ENCODE results near the gene TMEM151A.
"Not testable (repeated sequence)": the region's sequence is repeated elsewhere in the genome, so short reads cannot be mapped to it uniquely, and the experiment has no call there.

Gene TMEM151A

GRCh38 chr11:66320289-66320688 is 28.6 kb downstream of the TMEM151A start:
- not testable (repeated sequence) for DNase-seq (ENCODE audit: low read depth in 1 of 2, low spot score in 1 of 2)

- not testable (repeated sequence) for DNase-seq (ENCODE audit: low read depth in 1 of 2, low spot score in 1 of 2)
Measured at GRCh38 chr11:66320748-66321147, 29.1 kb downstream of the TMEM151A start.

GRCh38 chr11:66321606-66322005 is 29.9 kb downstream of the TMEM151A start:
- DNase-seq (ENCODE audit: low read depth in 1 of 2, low spot score in 1 of 2): no peak

DNA sequence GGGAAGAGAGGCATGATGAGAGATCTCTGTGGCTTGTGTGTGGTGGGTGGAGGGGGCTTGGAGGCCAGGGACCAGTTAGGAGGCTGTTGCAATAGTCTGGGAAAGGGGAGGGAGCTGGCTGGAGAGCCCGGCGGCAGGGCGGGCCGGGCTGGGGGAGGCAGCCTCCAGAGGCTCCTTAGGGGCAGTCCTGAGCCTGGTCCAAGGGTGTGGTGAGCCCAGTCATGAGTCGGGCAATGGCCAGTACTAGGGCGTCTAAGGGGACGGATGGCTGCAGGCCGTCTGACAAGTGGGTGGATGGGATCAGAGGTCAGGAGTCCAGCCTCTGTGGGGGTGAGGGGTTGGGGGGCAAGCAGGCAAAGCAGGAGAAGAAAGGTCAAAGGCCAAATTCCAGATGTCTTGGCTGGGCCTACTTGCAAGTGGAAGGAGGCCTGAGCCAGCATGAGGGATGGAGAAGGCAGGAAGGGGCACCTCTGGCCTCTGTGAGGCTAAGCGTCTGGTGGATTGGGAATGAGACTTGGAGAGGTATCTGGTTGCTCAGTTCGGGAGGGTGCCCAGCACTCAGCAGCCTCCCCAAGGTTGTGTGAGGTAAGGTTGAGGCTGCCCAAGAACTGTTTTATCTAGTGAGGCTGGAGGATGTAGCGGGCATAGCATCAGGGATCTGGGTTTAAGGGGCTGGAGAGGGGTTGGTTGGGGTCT is 31.2 kb downstream of the TMEM151A start:
- no peak for DNase-seq (ENCODE audit: low read depth in 1 of 2, low spot score in 1 of 2)

DNA sequence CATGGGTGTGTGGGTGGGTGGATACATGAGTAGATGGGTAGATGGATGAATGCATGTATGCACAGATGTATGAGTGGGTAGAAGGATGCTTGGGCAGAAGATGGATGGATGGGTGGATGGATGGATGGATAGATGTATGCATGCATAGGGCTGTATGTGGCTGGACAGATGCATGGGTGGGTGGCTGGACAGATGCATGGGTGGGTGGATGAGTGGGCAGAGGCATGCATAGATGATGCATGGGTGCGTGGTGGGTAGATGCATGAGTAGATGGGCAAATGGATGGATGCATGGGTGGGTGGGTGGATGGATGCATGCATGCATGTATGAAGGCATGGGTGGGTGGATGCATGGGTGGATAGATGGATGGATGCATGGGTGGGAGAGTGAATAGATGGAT is 32.0 kb downstream of the TMEM151A start:
- DNase-seq (ENCODE audit: low read depth in 1 of 2, low spot score in 1 of 2): no peak

DNA sequence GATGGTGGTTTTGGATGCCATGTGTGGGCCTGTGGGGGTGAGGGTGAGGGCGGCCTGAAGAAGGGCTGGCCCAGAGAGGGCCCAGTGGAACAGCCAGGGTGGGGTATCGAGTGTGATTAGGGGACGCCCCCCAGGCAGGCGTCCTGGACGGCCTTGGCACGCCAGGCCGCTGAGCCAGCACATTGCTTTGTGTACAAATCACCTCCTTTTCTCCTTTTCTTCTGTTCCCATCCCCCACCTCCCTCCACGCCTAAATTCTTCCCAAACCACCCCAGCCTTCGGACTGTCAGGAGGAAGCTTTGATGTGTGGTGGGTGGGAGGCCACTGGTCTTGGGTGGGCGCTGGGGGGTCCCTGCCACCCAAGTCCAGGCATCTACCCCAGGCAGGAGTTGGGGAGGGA is 33.0 kb downstream of the TMEM151A start:
- no peak for DNase-seq (ENCODE audit: low read depth in 1 of 2, low spot score in 1 of 2)

GRCh38 chr11:66325263-66325671 is 33.6 kb downstream of the TMEM151A start:
- no peak for DNase-seq (ENCODE audit: low read depth in 1 of 2, low spot score in 1 of 2)

GRCh38 chr11:66326261-66327111 is 34.8 kb downstream of the TMEM151A start:
- no peak for DNase-seq (ENCODE audit: low read depth in 1 of 2, low spot score in 1 of 2)

DNA sequence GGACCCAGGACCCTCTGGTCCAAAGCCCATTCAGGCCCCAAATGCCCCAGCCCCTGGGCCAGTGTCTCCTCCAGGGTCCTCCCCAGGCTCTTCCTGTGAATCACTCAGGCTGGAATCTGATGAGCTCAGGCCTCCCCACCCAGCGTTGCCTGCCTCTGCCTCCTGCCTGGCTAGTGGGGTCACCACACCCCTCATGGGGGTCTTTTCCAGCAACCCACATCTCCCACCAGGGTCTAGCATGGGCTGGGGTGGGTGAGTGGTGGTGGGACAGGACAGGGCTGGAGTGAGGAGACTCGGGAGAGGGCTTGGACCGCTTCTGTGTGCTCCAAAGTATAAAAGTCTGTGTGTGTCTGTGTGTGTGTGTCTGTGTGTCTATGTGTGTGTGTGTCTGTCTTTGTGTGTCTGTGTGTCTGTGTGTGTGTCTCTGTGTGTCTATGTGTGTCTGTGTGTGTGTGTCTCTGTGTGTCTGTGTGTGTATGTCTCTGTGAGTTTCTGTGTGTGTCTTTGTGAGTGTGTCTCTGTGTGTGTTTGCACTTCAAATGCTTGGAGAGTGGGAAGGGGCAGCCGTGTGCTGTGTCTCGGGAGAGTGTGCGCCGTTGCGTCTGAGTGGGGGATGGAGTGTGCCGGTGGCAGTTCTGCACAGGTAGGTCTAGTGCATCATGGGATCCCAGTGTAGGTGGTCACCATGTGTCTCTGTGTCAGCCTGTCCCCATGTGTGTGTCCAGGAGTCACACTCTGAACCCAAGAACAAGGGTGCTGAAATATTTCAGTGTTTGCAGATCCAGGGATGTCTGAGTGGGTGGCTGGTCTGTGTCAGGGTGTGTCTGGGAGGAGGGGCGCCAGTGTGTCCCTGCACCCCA is 35.7 kb downstream of the TMEM151A start:
- DNase-seq (ENCODE audit: low read depth in 1 of 2, low spot score in 1 of 2): no peak

- no peak for DNase-seq (ENCODE audit: low read depth in 1 of 2, low spot score in 1 of 2)
Measured at GRCh38 chr11:66328031-66328301, 36.3 kb downstream of the TMEM151A start.

- DNase-seq (ENCODE audit: low read depth in 1 of 2, low spot score in 1 of 2): peak; percentile 78 to 80
Measured at GRCh38 chr11:66328302-66329144, 36.8 kb downstream of the TMEM151A start.

- DNase-seq (ENCODE audit: low read depth in 1 of 2, low spot score in 1 of 2): no peak
Measured at GRCh38 chr11:66329165-66329673, 37.5 kb downstream of the TMEM151A start.

- no peak for DNase-seq (ENCODE audit: low read depth in 1 of 2, low spot score in 1 of 2)
Measured at GRCh38 chr11:66330931-66331330, 39.2 kb downstream of the TMEM151A start.

DNA sequence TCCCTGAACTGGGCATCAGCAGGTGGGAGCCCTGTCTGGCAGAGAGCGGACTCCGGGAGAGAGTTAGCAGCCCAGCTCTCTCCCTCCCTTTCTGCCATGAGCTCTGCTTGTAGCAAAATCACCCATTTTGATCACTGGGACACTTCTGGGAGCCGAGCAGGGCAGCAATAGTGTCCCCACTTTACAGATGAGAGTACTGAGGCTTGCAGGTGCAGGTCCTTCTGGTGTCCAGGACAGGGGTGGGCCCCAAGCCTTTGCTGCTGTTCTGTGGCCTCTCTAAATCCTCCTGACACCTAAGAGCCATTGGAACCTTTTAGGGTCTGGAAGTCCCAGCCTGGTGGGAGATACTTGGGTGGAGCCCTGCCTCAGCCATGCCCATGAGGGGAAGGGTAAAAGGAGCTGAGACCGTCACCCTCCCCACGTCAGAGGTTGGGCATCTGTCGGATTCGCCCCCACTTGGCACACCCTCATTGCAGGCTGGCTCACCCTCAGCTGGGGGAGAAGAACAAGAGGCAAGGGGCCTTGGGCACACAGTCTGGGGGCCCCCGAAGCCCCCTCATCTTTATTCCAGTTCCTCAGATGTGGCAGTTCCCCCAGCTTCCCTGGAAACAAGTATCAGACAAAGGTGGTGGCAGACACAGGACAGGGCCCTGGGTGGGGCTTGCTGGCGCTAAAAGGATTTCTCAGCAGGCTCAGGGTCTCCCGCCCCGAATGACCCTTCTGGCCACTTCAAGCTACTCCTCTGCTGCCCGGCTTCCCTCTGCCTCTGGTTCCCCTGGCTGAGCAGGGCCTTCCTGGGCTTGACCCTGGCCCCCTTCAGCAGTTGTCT is 40.1 kb downstream of the TMEM151A start:
- no peak for DNase-seq (ENCODE audit: low read depth in 1 of 2, low spot score in 1 of 2)

GRCh38 chr11:66332371-66333219 is 40.9 kb downstream of the TMEM151A start:
- no peak for DNase-seq (ENCODE audit: low read depth in 1 of 2, low spot score in 1 of 2)

- DNase-seq (ENCODE audit: low read depth in 1 of 2, low spot score in 1 of 2): no peak
Measured at GRCh38 chr11:66333220-66333877, 41.7 kb downstream of the TMEM151A start.

GRCh38 chr11:66333896-66334604 is 42.4 kb downstream of the TMEM151A start:
- no peak for DNase-seq (ENCODE audit: low read depth in 1 of 2, low spot score in 1 of 2)

Measured in activated CD4-positive, alpha-beta T cell treated with anti-CD3 and anti-CD28 coated beads, Interleukin-2, amount 50 U/mL, for 24 hours (primary cell).